ENCODE data around the gene CGNL1.
A peak's percentile ranks its signal among the peaks of the same experiment; 100 is the strongest.

Gene CGNL1

DNA sequence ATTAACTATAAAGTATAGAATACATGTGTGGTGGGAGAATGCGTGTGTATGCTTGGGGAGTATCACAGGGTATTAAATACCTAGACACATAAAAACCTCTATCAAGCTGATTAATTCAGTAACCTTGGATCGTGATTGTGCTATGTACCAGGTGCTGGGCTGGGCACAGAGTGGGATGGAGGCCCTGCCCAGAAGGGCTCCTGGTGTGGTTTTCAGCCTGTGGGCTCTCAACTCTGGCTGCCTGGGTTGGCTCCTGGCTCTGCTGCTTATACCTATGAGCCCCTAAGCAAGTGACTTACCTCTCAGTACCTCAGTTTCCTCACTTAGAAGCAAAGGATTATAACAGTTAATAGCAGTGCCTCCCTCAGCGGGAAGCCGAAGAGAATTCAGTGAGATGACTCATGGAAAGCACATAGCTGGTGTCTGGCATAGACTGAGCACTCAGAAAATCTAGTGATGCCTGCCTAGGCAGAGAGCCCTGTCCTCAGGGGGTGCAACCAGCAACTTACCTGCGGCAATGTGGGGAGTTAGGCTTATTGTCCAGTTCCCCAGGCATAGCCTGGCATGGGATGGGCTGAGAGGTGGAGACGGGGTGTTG lies 124.8 kb downstream of the CGNL1 start:
- DNase-seq = peak; percentile 3

- no peak for DNase-seq
Observed at GRCh38 chr15:57502116-57502515, 125.8 kb downstream of the CGNL1 start.

DNA sequence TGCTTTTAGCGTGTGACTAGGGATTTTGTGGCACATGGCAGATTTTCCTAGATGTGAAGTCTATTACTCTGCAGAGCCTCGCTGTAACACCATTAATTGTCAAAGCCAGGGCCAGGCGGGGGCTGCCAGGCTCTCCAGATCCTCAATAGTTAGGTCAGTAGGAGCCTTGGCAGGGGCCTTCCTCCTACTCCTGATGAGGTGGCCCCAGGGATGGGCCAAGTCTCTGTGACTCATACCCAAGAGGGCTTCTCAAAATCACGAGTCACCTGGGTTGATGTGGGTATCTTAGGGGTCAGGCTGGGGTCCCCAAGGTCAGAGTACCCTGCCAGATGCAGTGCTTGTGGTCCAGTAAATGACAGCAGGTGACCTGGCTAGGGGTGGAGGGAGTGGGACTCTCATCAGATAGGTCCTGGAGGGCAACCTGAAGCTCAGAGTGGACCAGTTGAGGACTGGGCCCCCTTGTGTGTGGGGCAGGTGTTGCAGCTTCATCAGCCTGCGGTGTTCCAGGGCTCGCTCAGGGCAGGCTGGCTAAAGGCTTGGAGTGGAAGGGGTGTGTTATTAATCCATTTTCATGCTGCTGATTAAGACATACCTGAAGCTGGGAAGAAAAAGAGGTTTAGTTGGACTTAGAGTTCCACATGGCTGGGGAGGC lies 126.9 kb downstream of the CGNL1 start:
- DNase-seq = no peak

DNA sequence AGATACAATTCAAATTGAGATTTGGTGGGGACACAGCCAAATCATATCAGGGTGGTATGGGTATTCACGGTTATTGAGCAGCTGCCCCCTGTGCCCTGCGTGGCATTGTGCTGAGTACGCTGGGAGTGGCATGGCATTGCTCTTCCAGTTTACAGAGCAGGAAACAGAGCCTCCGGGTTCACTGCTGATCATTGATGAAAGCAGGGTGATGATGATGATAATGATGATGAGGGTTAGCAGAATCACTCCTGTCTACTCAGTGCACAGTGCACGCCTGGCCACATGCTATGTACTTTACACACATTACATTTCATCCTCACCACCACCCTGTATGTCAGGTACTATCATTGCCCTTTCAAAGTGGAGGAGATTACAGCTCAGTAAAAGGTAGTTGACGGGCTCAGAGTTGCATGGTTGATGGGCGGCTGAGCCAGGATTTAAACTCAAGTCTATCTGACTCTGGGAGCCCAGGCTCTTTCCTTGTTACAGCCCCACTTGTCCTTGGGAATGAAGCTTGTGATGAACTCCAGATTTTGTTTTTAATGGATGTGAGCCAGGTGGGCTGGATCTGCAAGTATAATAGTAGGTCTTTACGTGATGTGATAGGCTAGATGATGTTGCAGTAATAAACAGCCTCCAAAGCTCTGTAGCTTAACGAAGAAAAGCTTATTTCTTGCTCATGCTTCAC lies 127.8 kb downstream of the CGNL1 start:
- no peak for DNase-seq

GRCh38 chr15:57504599-57504940 lies 128.3 kb downstream of the CGNL1 start:
- DNase-seq = no peak

DNA sequence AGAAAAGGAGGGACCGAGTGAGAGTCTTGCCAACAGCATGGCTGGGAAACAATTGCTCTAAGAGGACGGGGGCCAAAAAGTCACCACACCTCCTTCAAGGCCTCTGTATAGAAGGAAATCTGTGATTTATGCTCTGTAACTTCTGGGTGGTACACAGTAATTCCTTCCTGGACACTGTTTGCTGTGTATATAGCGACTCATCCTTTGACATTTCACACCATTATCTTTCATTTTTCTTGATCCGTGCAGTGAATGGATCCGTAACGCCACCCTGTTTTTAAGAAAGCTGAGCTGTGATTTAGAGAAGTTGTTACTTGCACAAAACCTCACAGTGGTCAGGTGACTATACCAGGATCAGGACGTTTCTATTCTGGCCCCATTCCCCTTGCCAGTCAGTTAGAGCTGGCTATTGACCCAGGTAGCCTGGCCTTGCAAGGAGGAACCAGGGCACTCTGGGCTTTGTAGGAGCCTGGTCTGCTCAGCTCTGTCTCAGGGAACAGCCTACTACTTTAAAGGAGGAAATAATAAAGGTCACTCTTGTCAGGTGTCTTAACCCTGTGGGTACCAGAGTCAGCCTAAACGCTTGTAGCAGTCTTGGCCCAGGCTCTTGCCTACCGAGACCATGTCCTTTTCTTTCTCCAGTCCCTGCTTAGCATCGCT lies 128.9 kb downstream of the CGNL1 start:
- no peak for DNase-seq

DNA sequence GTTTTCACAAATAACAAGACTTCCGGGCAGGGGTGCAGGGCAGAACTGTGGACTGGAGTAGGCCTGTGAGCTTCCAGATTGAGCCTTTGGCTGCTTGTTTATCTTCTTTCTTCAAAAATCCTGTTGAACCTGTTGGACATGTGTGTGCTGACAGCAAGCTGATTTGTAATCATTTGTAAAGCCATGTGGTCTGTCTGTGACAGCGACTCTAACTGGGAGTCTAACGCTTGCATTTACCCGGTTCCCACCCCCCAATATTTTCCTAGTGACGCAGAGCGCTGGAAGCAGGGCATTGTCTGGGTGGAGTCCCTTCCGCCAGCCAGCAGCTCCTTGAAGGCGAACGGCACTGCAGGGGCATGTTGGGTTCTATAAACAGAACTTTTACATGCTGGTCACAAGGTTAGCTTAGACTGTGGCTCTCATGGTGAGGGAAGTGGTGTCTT lies 129.7 kb downstream of the CGNL1 start:
- DNase-seq = no peak

DNA sequence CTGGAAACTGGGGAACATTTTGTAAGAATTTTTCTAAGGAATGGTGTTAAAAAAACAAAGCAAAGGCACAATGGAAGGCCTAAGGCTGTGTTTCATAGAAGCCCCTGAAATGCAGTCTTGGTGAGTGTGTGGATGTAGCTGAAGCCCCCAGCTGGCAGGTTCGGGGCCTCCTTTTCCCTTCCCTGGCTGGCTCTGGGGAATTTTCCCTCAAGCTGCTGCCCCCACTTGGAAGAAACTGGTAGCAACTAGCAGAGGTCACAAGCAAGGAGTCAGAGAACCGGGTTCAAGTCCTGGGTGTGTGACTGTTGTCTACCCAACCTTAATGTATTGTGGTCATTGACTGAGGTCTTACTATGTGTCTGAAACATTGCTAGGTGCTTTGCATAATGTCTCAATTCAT lies 130.1 kb downstream of the CGNL1 start:
- DNase-seq = no peak

GRCh38 chr15:57507111-57507510 lies 130.8 kb downstream of the CGNL1 start:
- DNase-seq = no peak

GRCh38 chr15:57509126-57509525 lies 132.8 kb downstream of the CGNL1 start:
- no peak for DNase-seq

DNA sequence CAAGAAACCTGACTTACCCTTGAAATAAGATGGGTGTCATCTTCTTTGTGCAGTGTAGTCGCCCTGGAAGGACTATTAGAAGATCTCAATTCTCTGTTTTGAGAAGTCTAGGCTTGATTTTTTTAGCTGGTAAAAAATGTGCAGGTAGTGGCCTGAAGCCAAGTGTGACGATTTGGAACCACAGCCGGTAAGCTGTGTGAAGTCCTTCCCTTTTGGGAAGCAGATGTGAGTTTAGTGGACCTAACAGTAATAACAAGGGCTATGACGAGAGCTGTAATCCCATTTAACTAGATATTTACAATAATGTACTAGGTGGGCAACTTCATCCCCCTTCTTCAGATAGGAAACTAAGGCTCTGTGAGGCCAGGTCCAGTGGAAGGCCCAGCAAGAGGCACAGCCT lies 133.7 kb downstream of the CGNL1 start:
- DNase-seq = no peak

GRCh38 chr15:57510647-57511046 lies 134.3 kb downstream of the CGNL1 start:
- DNase-seq = no peak

- no peak for DNase-seq
Observed at GRCh38 chr15:57516327-57517029, 140.2 kb downstream of the CGNL1 start.

- DNase-seq = no peak
Observed at GRCh38 chr15:57517030-57517671, 140.8 kb downstream of the CGNL1 start.

GRCh38 chr15:57518779-57519405 lies 142.6 kb downstream of the CGNL1 start:
- no peak for DNase-seq

GRCh38 chr15:57519806-57520205 lies 143.5 kb downstream of the CGNL1 start:
- DNase-seq = no peak

GRCh38 chr15:57521503-57521902 lies 145.2 kb downstream of the CGNL1 start:
- no peak for DNase-seq

DNA sequence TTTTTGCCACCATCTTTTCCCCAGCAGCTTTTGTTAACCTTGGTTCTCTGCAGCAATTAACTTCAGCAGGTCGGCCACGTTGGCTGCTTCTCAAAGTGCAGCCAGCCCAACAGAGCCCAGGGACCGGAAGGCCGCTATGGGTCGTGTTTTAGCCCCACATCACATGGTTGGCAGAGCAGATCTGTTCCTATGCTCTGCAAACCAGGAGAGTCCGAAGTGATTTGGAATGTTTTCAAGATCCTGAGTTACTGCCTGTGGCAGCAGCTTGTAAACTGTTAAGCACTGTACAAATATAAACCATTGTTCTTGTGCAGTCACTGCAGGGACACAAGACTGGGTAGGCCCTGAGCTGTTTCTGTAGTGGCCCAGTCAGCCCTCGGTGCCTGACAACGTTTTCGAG lies 145.8 kb downstream of the CGNL1 start:
- DNase-seq = no peak

DNA sequence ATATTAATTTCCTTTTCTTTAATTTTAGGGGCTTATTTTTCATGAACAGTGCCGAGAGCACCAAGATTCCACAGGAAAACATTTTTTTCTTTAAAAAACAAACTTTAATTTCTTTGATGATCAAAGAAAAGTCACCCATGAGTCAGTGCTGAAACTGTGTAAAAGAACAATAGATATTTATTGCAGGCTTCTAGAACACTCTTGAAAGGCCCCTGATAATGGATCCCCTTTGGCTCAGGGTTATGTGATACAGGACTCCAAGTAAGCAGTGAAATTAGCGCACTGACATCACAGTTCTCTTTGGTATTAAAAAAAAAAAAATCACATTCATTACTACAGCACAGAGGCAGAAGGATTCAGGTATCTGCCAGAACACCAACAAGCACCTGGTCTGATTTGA lies 149.3 kb downstream of the CGNL1 start:
- no peak for DNase-seq

DNA sequence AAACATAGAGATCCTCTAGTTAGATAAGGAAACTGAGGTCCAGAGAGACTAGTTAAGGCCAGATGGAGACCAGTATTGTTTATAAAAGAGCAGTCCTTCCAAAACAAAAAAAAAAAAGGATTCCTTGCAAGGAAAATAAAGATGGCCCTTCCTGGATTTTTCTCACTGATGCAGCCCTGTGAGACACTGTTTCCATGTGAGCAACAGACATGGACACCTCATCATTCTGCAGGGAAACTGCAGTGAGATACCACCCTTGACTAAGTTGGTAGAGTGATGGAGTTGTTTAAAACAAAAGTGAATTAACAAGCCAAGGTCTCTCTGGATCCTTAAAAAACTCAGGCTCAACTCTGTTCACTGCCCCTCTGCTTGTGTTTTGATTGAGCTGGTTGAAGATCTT lies 149.8 kb downstream of the CGNL1 start:
- no peak for DNase-seq

GRCh38 chr15:57526615-57527014 lies 150.3 kb downstream of the CGNL1 start:
- DNase-seq = no peak

DNA sequence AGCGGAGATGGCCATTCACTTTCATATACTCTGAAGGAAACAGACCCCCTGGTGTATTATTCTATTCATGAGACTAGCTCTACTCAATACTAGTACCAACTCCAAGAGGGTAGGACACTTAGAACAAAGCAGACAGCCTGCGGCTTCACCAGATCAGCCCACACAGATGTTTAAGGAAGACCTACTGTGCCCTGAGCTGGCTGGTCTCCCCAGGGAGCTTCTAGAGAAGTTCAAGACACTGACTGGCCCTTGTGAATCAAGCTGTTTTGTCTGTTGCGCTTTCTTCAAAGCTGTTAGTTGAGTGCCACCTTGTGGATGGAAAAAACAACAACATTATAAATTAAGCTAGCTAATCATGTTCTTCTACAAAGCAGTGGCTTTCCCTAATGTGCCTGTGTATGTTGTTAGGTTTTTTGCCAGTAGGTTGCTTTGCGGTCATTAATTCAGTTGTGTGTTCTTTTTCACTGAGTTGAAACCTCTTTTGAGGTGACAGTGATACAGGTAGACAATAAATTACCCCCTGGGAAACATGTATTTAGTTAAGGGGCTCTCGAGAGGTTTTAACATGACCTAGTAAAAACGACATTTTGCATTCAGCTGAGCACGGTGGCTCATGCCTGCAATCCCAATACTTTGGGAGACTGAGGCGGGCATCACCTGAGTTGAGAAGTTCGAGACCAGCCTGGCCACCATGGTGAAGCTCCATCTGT lies 151.2 kb downstream of the CGNL1 start:
- DNase-seq = peak; percentile 72
